Keratinocyte (primary cell): ENCODE data around the gene GAD1. TPM values are rescaled to one million over a fixed set of nuclear protein-coding genes. Genes with fewer than 3 reads are reported as not detected.

ENCODE experiments used
- DNase-seq: peaks from one replicate; pipeline ENCODE4 v3.0.0-alpha.2; 2011; ENCODE audit warnings: low read depth, missing footprints, low spot score
- FAIRE-seq: peaks from 2 replicates; lab custom pipeline; 2011; peaks lifted over from hg19 to GRCh38; lab: Jason Lieb, UNC
- H2AFZ ChIP-seq: 2 replicates; pipeline ENCODE4 v1.6.0; 2012; ENCODE audit warnings: low read length, control low read depth, inconsistent platforms; ENCODE audit not compliant: control insufficient read depth
- H3K27ac ChIP-seq: 2 replicates; pipeline ENCODE4 v1.5.1; 2011; ENCODE audit warnings: low read length; ENCODE audit not compliant: control insufficient read depth, insufficient read depth
- H3K27me3 ChIP-seq: 3 replicates; pipeline ENCODE4 v1.6.0; 2011; ENCODE audit warnings: low read length; ENCODE audit not compliant: control insufficient read depth, insufficient read depth; ENCODE audit errors: extremely low read depth
- H3K36me3 ChIP-seq, 2 experiments: 2 replicates in 1 of 2; 3 replicates in 1 of 2; pipeline ENCODE4 v1.5.1; 2011; ENCODE audit warnings: low read length in 2 of 2, mild to moderate bottlenecking in 1 of 2; ENCODE audit not compliant: control insufficient read depth in 2 of 2, insufficient read depth in 2 of 2; ENCODE audit errors: extremely low read depth in 1 of 2
- H3K4me1 ChIP-seq: 3 replicates; pipeline ENCODE4 v1.5.1; 2011; ENCODE audit warnings: low read length; ENCODE audit not compliant: control insufficient read depth, insufficient read depth; ENCODE audit errors: extremely low read depth
- H3K4me2 ChIP-seq: 3 replicates; pipeline ENCODE4 v1.6.0; 2011; ENCODE audit warnings: low read depth, low read length; ENCODE audit not compliant: control insufficient read depth, insufficient read depth; ENCODE audit errors: extremely low read depth
- H3K4me3 ChIP-seq, 3 experiments: fragments of 200-600 bp in 1 of 3; sonication (generic) in 1 of 3; 2 replicates in 2 of 3; 3 replicates in 1 of 3; pipeline ENCODE4 v1.5.1; 2011 to 2016; ENCODE audit warnings: low read length in 3 of 3, mild to moderate bottlenecking in 3 of 3, control low read depth in 2 of 3, inconsistent platforms in 1 of 3, low read depth in 1 of 3, mixed read lengths in 1 of 3, mixed run types in 1 of 3, moderate library complexity in 1 of 3; ENCODE audit not compliant: control insufficient read depth in 2 of 3, insufficient read depth in 2 of 3; ENCODE audit errors: extremely low read depth in 1 of 3
- H3K79me2 ChIP-seq: 2 replicates; pipeline ENCODE4 v1.6.0; 2012; ENCODE audit warnings: low read length; ENCODE audit not compliant: control insufficient read depth, insufficient read depth
- H3K9ac ChIP-seq: 3 replicates; pipeline ENCODE4 v1.6.0; 2011; ENCODE audit warnings: low read length; ENCODE audit not compliant: control insufficient read depth, insufficient read depth; ENCODE audit errors: extremely low read depth
- H3K9me1 ChIP-seq: 3 replicates; pipeline ENCODE4 v1.6.0; 2011; ENCODE audit warnings: low read length; ENCODE audit not compliant: control insufficient read depth, insufficient read depth; ENCODE audit errors: extremely low read depth
- H3K9me3 ChIP-seq: 2 replicates; pipeline ENCODE4 v1.5.1; 2012; ENCODE audit warnings: low read depth, low read length; ENCODE audit not compliant: control insufficient read depth
- H4K20me1 ChIP-seq: 3 replicates; pipeline ENCODE4 v1.6.0; 2011; ENCODE audit warnings: low read length; ENCODE audit not compliant: control insufficient read depth, insufficient read depth; ENCODE audit errors: extremely low read depth
- CTCF ChIP-seq, 3 experiments: IDR thresholded peaks in 1 of 3; conservative IDR thresholded peaks in 1 of 3; optimal IDR thresholded peaks in 1 of 3; 2 replicates in 2 of 3; 3 replicates in 1 of 3; pipeline versions ENCODE3 to v1.5.1; 2011; ENCODE audit warnings: low read length in 3 of 3, mild to moderate bottlenecking in 3 of 3, moderate library complexity in 2 of 3, control low read depth in 1 of 3, inconsistent platforms in 1 of 3; ENCODE audit not compliant: insufficient read depth in 2 of 3; ENCODE audit errors: extremely low read depth in 1 of 3
- EZH2 ChIP-seq: IDR thresholded peaks from one replicate; pipeline ENCODE4 v1.6.1; 2012; ENCODE audit warnings: inconsistent platforms, mild to moderate bottlenecking, low read length, moderate library complexity
- dilution Hi-C: fragments of 300-500 bp; cut with MboI; formaldehyde crosslinking; loops from one replicate; pipeline ENCODE4 v1.7.0; 2020; ENCODE audit warnings: low sequenced_read_pairs; ENCODE audit not compliant: extremely low pct_ligation_motif_present
- polyA plus RNA-seq, 5 experiments: library from polyadenylated mRNA; depleted of rRNA in 3 of 5; stranded (reverse) in 3 of 5; stranded (forward) in 1 of 5; unstranded in 1 of 5; fragments of >200 nt; gene quantifications; 1 replicate in 1 of 5; 2 replicates in 3 of 5; 3 replicates in 1 of 5; pipeline versions ENCODE4 v1.2.1 to v1.2.3, GENCODE V29; 2011 to 2012; ENCODE audit warnings: missing spikeins in 2 of 5, low read depth in 1 of 5, low replicate concordance in 1 of 5

Gene GAD1
- polyA plus RNA-seq, 1 donor (not counting 4 experiments of a cell fraction or from before 2014, with no cell fraction given), result 5.9 TPM

- H3K27me3 ChIP-seq, result no peaks in the 10 kb centered on the region
- no peaks in the 10 kb centered on the region for H3K79me2 ChIP-seq
- H3K9ac ChIP-seq, result no peak overlapping the region
- no peak overlapping the region for H2AFZ ChIP-seq
- H3K27ac ChIP-seq, result no peak overlapping the region
- H3K9me3 ChIP-seq, result no peaks in the 10 kb centered on the region
- no peaks in the 10 kb centered on the region for H3K9me1 ChIP-seq
- H3K4me3 ChIP-seq, result no peak overlapping the region
- H3K4me2 ChIP-seq, result no peak overlapping the region
- TF ChIP-seq EZH2, result no peak
- TF ChIP-seq CTCF (optimal IDR thresholded peaks at IDR 0.05 in 1 of 3, IDR thresholded peaks at IDR 0.05 in 1 of 3, conservative IDR thresholded peaks at IDR 0.05 in 1 of 3; ENCODE audit: extremely low read depth in 1 of 3, insufficient read depth in 2 of 3, low read length in 3 of 3), result no peak
- no peaks in the 10 kb centered on the region for H4K20me1 ChIP-seq
- H3K4me1 ChIP-seq, result peaks cover 6% of the 10 kb centered on the region
- peaks cover 0 to 2% of the 10 kb centered on the region in 2 experiments for H3K36me3 ChIP-seq
- dilution Hi-C loops, result no loop called here
- DNase-seq (no peak), FAIRE-seq (no peak)
Observed at GRCh38 chr2:170850251-170850650, 33.6 kb downstream of the GAD1 start.

GRCh38 chr2:170851635-170852034 lies 34.9 kb downstream of the GAD1 start:
- no peaks in the 10 kb centered on the region for H3K9me1 ChIP-seq
- no peaks in the 10 kb centered on the region for H3K27me3 ChIP-seq
- H3K4me2 ChIP-seq, result no peak overlapping the region
- H3K9ac ChIP-seq, result no peak overlapping the region
- no peak overlapping the region for H2AFZ ChIP-seq
- no peak overlapping the region for H3K27ac ChIP-seq
- H3K4me3 ChIP-seq, result no peak overlapping the region
- TF ChIP-seq CTCF (optimal IDR thresholded peaks at IDR 0.05 in 1 of 3, IDR thresholded peaks at IDR 0.05 in 1 of 3, conservative IDR thresholded peaks at IDR 0.05 in 1 of 3; ENCODE audit: extremely low read depth in 1 of 3, insufficient read depth in 2 of 3, low read length in 3 of 3) (no peak), EZH2 (no peak)
- H4K20me1 ChIP-seq, result no peaks in the 10 kb centered on the region
- H3K9me3 ChIP-seq, result no peaks in the 10 kb centered on the region
- H3K36me3 ChIP-seq, result peaks cover 0 to 2% of the 10 kb centered on the region in 2 experiments
- peaks cover 6% of the 10 kb centered on the region for H3K4me1 ChIP-seq
- dilution Hi-C loops, result no loop called here
- no peaks in the 10 kb centered on the region for H3K79me2 ChIP-seq
- DNase-seq (no peak), FAIRE-seq (no peak)
